ENCODE data around the gene RASGRP4.

GRCh38 chr19:38457202-38457601, 31.2 kb upstream of the RASGRP4 start:
- TF ChIP-seq CTCF (IDR thresholded peaks at IDR 0.05; ENCODE audit: insufficient read depth, low read depth, low read length) (no peak), EZH2 (IDR thresholded peaks at IDR 0.05; ENCODE audit: insufficient read depth, low read length) (no peak)
